NCI-H526 treated with DMSO at 0.1 percent for 48 hours (cell line): ENCODE measurements around the gene ABCG4.
"Not testable (repeated sequence)": the region's sequence is repeated elsewhere in the genome, so short reads cannot be mapped to it uniquely, and the experiment has no call there.

Experiments
- DNase-seq: peaks from one replicate; lab custom pipeline; 2025; lab: John Stamatoyannopoulos, UW

ABCG4 gene

GRCh38 chr11:119154178-119154577 is 5.3 kb downstream of the ABCG4 start:
- no peak for DNase-seq

DNA sequence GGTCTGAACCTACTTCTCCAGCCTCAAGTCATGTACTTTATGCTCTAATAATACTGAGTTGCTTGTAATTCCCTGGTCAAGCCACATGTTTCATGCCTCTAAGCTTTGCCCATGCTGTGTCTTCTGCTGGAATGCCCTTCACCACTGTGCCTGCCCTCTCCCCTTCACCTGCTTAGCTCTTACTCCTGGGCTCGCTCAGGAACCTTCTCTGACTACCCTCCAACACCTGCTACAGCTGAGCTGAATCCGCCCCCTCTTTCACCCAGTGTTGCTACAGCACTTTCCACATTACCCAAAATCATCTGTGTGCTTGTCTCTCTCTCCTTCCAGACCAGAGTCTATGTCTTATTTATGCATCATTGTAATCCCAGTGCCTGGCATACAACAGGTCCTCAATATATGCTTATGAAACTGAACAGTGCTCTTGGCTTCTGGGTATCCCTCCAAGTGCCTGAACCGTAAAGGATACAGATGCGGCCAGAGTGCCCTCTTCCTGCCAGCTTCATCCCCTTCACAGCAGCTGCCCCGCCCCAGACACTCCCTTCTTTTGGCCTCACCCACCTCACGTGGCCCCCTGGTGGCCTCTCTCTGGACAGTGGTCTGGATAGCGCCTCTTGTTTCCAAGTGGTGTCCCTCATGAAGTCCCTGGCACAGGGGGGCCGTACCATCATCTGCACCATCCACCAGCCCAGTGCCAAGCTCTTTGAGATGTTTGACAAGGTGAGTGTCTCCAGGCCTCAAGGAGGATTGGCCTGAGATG is 7.1 kb downstream of the ABCG4 start:
- no peak for DNase-seq

DNA sequence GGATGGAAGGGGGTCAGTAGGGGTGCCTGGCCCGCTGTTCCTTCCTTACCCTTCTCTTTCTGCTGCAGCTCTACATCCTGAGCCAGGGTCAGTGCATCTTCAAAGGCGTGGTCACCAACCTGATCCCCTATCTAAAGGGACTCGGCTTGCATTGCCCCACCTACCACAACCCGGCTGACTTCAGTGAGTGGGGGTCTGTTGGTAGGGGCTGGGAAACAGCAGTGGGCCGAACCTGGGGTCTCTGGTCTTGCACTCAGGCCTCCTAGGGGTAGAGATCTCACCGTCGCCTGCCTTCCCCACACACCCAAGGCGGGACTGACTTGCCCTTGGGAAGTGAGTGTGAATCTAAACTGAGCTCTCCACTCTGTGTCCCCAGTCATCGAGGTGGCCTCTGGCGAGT is 7.6 kb downstream of the ABCG4 start:
- DNase-seq: no peak

DNA sequence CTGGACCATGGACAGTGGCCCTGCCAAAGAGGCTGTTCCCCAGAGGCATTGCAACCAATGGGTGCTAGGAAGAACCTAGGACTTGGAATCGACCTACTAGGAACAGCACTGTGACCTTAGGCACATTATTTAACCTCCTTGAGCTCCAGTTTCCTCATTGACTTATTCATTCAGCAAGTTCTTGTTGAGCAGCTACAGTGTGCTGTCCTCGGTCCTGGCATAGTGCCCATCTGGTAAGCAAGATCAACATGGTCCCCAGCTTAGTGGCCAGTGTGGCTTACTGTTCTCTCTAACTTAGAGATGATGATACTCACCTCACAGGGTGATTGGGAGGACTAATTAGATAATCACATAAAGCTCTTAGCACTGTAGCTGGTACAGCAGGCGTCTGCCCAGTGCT is 8.2 kb downstream of the ABCG4 start:
- no peak for DNase-seq

GRCh38 chr11:119158467-119158866 is 9.6 kb downstream of the ABCG4 start:
- no peak for DNase-seq

DNA sequence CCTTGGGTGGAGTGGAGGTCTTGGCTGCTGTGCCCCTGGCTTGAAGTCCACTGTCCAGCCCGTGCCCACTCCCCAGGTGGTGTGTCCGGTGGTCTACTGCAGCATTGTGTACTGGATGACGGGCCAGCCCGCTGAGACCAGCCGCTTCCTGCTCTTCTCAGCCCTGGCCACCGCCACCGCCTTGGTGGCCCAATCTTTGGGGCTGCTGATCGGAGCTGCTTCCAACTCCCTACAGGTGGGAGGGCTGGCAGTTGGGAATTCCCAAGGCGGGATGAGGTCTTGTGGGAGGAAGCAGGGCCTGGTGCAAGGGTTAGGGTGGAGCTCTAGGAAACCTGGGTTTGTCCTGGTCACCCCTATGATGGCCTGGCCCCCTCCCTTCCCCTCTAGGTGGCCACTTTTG is 11.3 kb downstream of the ABCG4 start:
- DNase-seq: no peak

DNA sequence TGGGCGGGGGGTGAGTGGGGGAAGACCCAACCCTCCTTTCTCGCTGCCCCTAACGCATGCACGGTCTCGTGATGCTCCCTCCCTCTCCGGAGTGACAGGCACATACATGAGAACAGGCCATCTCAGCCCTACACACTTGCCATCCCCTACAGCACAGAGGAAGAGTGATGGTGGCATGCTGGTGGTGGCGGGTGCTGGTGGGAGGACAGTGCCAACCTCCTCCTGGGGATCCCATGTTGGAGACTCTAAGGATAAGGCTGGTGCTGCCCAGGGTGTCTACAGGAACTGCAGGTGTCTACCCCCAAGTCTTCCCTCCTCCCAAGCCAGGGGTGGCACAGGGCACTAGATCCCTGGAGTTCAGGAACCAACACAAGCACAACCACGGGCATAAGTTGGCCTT is 13.0 kb downstream of the ABCG4 start:
- no peak for DNase-seq

DNA sequence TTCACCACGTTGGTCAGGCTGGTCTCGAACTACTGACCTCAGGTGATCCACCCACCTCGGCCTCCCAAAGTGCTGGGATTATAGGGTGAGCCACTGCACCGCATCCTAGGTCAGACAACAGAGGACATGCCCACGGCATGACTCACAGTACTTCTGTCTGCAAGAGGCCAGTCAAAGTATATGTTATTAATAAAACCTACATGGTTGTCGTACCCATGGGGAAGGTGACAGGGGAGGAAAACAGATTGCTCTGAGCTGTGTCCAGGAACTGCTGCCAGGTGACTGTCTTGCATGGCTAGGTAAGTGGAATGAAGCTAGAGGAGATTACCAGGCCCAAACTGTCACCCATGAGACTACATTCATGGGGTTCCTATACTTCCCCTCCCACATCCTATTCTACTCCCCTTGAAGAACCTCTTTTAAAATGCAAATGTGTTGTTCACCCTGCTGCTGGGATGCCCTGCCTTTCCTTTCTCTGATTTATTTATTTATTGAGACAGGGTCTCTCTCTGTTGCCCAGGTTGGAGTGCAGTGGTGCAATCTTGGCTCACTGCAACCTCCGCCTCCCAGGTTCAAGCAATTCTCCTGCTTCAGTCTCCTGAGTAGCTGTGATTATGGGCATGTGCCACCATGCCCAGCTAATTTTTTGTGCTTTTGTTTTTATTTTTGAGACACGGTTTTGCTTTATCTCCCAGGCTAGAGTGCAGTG is 17.7 kb downstream of the ABCG4 start:
- no peak for DNase-seq

GRCh38 chr11:119167077-119167458 is 18.2 kb downstream of the ABCG4 start:
- not testable (repeated sequence) for DNase-seq

GRCh38 chr11:119167933-119168332 is 19.1 kb downstream of the ABCG4 start:
- no peak for DNase-seq

DNA sequence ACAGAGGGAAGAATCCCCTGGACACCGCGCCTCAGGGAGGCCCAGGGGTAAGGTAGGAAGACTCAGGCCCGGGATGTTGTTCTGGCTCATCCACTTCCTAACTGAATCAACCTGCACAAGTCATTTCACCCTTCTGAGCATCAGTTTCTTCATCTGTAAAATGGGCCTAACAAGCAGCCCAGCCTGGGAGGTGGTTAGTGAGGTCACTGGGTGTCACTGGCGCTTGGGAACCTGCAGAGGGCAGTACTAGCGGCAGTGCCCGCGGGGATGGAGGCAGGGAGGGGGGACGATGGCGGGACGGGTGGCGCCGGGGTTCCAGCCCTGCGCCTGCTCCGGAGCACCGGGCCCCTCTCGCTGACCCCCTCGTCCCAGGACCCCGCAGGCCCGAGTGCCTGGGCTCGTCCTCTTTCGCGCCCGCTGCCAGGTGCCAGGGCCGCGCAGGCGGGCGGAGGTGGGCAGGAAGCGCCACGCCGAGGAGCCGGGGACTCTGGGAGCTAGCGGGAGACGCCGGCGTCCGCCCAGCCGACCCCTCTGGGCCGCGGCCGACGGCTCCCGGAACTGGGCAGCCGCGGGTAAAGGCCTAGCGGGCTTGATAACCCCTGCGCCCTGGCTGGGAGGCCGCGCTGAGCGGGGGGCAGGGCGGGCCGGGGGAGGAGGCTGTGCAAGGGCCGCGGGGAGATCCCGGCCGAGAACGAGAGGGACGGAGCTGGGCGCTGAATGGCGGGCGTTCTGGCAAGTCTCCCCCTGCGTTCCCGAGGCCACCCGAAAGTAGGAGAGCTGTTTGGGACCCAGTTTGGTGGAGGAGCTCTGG is 19.8 kb downstream of the ABCG4 start, which contains the start of gene NLRX1:
Gene NLRX1, plus strand, starts transcription at position 255 of the 811 bp plus-strand sequence. CDS start 2,679 bp downstream, outside the sequence.
- DNase-seq: peak; percentile 85

DNA sequence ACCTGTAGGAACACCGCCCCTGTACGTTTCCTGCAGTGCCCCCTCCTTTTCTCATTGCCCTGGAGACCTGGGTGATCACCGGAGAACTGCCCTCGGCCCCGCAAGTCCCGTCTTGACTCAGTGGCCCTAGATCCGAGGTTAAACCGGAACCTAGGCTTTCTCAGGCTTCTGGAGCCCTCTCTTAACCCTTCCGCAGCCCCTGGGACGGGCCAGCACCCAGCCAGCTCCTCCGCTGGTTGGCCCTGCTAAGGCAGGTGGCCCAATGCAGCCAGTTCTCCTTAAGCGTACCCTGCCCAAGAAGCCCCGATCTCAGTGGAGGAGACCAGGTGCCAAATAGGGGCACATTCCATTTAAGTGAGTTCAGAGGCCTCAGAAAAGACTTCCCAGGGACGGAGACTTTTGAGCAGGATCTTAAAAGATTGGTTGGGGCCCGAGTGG is 20.4 kb downstream of the ABCG4 start:
- DNase-seq: no peak

GRCh38 chr11:119172513-119172912 is 23.7 kb downstream of the ABCG4 start:
- DNase-seq: no peak

GRCh38 chr11:119173453-119173852 is 24.6 kb downstream of the ABCG4 start:
- no peak for DNase-seq

DNA sequence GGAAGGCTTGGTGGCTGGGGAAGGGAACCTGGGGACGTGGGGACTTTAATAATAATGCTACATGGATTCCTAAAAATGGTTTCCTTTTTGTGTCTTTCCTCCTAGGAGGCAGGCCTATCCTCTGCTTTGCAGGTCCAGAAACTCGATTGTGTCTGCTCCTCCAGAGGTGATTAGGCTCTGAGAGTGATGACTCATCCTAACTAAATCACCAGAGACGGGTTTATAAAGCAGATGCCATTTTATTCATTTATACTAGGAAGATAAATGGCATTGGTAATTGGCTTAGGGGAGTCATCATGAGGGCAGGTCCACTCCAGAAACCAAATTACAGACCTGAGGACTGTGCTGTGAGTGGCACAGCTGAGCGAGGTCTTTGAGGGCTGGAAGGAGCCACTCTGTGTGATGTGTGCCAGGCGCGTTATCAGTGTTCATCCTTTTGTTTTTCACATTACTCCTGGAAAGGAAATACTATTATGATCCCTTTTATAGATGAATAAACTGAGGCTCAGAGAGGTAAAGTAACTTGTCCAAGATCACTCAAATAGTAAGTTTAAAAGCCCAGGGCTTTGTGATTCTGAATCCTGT is 26.7 kb downstream of the ABCG4 start:
- DNase-seq: no peak

GRCh38 chr11:119178166-119178680 is 29.4 kb downstream of the ABCG4 start:
- DNase-seq: no peak

- no peak for DNase-seq
These were observed 30.5 kb downstream of the ABCG4 start for GRCh38 chr11:119179342-119179741.

DNA sequence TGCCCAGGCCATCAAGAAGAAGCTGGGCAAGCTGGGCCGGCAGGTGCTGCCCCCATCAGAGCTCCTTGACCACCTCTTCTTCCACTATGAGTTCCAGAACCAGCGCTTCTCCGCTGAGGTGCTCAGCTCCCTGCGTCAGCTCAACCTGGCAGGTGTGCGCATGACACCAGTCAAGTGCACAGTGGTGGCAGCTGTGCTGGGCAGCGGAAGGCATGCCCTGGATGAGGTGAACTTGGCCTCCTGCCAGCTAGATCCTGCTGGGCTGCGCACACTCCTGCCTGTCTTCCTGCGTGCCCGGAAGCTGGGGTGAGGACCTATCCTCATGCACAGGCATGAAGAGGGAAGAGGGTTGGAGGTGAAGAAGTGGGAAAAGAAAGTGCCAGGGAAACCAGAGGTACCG is 31.1 kb downstream of the ABCG4 start:
- DNase-seq: no peak

GRCh38 chr11:119180729-119181676 is 32.2 kb downstream of the ABCG4 start:
- DNase-seq: no peak

- no peak for DNase-seq
These were observed 33.0 kb downstream of the ABCG4 start for GRCh38 chr11:119181677-119182412.
